NCI-H446 treated with DMSO at 0.1 percent for 48 hours (cell line): Measurements from ENCODE around the gene EMCN.
"Not testable (repeated sequence)": the region's sequence is repeated elsewhere in the genome, so short reads cannot be mapped to it uniquely, and the experiment has no call there.

Experiments
- DNase-seq: peaks from one replicate; lab custom pipeline; 2025; lab: John Stamatoyannopoulos, UW

EMCN gene

DNA sequence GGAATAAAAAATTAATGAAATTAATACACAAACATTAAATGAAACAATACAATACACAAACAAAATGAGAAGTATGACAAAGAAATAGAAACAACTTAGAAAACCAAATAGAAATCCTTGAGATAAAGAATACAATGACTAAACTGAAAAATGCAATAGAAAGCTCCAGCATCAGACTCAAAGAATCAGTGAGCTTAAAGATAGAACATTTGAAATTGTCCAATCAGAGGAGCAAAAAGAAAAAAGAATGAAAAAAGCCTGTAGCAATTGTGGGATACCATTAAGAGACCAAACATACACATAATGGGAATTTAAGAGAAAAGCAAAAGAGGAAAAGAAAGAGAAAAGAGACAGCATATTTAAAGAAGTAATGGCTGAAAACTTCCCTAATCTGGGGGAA is 25.7 kb downstream of the EMCN start:
- DNase-seq = no peak

DNA sequence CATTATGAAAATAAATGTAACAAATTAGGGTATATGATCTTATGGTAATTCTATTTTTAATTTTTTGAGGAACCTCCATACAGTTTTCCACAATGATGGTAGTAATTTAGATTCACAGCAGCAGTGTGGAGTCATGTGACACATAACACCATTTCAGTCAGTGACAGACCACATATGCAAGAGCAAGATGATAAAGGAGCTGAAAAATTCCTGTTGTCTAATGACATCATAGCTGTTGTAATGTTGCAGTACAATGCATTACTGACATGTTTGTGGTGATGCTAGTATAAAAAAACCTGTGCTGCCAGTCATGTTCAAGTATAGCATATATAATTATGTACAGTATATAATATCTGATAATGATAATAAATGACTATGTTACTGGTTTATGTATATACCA is 28.5 kb downstream of the EMCN start:
- DNase-seq = no peak

DNA sequence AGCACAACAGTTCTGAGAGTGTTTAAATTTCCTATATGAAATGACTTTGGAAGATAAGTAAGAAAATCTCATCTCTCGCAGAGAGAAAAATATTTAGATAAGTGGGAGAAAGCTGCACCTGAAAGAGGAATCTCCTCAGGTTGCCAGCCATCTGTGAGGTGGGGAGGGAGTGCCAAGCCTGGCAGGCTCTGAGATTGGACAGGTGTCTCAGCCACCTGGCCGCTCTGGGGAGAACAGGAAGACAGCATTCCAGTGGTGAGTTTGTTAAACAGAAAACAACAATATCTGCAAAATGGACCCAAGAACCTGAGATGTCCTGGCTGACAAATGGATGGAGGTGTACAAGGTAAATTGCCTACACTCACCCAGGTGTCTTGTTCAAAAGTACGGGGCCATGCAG is 31.3 kb downstream of the EMCN start:
- no peak for DNase-seq

DNA sequence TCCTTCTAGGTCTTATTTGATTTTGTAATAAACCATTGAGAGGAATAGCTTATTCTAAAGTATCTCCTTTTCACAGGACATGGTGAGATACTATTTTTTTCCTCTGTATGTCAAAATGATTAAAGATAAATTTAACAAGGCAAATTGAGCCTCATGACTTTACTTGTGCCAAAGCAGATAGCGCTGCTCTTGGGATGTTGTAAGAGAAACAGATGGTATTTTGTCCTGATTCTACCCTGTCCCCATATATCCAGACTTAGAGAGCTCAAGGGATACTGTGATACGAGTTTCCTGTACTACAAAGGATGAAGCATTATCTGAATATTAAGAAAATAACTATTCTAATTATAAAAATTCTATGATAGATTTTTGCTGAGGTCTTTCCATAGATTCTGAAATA is 34.0 kb downstream of the EMCN start:
- DNase-seq = no peak

DNA sequence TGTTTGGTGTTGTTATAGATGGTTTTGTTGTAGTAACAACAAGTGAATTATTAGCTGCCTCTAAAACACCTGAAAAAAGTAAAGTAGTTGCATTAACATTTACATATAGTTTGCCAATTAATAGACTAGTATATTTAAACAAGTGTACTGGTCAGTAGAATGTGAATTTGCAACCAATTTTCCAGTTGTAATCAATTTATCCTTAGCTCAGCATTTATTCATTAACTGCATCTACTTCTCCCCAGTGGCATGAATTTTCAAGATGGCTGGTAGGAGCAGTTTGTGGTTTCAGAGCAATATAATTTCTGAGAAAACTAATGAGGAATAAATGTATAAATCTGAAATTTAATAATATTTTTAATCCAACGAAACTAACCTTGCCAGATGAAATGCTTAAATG is 37.9 kb downstream of the EMCN start:
- no peak for DNase-seq

DNA sequence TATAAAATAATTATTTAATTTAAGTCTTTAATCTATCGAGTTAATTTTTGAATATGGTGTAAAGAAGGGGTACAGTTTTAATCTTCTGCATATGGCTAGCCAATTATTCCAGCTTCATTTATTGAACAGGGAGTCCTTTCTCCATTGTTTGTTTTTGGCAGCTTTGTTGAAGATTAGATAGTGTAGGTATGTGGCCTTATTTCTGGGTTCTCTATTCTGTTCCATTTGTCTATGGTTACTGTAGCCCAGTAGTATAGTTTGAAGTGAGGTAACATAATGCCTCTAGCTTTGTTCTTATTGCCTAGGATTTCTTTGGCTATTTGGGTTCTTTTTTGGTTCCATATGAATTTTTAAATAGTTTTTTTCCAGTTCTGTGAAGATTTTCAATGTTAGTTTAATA is 48.3 kb downstream of the EMCN start:
- DNase-seq = no peak

DNA sequence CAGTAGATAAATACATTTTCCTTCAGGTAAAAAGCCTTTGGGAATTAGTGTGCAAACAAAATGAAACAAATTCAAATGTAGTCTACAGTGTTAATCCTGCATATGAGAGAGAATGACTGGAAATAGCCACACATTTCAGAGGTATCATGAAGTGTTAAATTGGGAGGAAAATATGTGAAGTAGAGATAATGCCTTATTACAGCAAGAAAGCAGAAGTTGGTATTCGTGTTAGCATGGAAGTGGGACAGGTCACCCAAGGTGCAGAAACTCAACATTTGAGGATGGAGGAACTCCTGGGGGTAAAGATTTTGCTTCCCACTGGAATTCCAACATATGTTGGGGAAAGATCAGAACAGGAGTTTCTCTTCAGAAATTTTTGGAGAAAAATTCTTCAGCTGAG is 51.3 kb downstream of the EMCN start:
- DNase-seq = no peak

DNA sequence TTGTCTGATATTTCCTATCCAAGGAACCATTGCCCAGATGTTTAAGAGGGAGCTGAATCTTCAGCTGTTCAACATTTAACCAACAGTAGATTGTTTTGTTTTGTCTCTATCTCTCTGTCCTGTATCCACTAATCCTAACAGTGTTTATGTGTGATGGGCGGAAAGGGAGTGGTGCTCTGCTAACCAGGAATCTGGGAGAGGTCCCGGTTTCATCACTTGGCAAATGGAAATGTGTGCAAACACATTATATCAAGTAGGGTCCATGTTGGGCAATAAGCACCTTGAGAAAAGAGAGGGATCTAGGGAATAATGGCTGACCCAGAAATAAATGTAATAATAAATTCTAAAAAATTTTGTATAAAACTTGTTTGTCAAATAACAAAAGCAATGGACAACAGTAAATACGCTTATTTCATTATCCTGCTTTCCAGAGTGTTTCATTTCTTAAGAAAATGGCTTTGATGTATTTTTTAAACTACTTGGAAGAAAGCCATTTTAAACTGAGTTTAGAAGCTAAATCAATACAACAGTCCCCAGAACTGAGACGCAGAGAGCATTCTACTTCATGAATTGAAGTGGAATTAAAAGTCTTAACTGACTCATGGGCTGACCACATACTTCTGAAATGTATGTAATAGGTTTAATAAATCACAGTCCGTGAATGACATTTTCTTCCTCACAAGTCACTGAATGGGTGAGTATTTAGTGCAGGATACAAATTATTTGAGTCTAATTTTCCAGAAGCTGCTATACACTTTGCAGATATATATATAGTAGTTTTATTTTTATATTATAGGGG is 55.8 kb downstream of the EMCN start:
- DNase-seq = no peak

DNA sequence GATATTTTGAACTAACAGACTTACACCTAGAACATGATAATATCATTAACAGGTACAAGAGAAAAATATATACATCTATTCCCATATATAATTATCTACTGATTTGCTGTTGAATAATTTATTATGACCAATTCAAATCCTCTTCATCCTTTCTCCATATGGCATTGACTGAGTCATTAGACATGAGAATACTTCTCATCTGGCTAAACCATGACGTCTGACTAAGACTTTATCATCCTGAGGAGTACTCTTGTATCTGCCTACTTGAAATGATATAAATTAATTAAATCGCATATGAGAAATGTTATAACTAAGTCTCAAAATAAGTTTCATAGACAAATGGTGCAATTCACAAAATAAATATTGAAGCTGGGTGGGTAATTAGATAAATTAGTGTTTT is 67.4 kb downstream of the EMCN start:
- no peak for DNase-seq

DNA sequence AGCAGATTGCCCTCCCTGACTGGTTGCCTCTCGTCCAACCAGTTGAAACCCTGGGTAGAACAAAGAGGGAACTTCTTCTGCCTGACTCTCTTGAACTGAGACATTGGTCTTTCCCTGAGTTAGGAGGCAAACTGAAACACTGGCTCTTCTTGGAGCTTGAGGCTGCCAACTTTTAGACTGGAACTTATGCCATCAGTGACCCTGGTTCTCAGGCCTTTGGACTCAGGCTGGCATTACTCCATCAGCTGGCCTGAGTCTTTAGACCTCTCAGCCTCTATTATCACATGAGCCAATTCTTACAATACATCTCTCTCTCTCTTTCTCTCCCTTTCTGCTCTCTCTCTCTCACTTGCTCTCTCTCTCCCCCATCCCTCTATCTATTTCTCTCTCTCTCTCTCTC is 86.4 kb downstream of the EMCN start:
- no peak for DNase-seq

DNA sequence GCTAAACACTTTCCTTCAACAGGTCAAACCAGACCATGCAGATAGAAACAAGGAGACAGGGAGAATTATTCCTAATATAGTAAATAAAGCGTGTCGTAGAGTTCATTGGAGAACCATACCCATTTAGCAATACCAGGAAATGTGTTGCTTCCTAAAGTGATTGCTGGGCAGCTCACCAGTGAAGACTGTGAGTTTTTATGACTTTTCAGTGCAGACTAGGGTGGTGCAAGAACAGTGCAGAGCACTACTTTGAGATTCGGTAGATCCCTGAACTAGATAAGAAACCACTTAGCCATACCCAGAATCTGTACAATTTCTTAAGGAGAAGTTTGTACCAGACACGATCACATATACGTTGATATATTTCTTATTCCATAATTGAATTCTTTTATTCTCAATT is 87.4 kb downstream of the EMCN start:
- no peak for DNase-seq

DNA sequence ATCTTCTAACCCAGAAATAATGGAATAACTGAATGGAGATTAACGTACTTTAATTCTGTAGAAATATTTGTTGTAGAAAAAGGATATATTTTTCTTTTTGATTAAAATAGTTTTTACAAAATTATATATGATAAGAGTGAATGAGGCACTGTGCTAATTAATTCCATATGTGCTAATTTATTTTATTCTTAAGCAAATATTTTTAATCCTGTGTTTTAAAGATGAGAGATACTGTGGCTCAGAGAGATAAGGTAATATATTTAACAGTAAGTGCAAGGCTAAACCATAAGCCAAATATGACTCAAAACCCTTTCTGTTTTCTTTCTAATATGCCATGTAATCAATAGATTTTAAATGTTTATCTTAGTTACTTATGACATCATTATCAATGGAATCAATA is 88.2 kb downstream of the EMCN start:
- DNase-seq = no peak

DNA sequence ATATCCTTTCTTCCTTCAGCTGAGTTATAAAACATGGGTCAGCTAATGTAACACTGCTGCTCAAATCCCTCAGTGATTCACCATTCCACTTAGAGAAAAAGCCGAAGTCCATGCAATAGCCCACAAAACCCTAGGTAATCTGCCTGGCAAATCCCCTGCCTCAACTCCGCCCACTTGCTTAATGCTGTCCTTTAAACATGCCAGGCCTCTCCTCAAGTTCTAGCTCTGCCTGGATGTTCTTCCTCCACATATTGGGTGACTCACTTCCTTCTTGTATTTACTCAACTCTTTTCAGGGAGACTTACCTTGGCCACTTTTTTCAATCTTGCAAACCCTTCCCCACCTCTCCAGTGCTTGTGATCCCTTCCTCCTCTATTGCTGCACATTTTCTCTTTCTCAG is 89.8 kb downstream of the EMCN start:
- DNase-seq = no peak

DNA sequence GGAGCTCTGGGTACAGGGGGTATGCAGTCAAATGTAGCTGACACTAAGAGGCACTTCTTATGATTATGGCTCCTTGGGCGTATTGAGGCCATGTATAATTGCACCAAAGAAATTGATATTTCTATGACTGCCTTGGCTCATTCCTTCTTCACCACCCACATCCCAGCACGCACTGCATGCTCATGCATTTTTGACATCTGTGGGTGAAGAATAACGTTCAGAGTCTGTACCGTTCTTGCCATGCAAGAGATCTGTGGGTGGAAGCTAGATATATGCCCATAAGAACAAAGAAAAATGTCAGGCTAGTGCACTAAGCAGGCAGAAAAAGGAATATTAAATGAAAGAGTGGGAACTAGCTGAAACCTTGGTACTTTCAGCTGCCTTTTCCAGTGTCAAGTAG is 93.4 kb downstream of the EMCN start:
- no peak for DNase-seq

DNA sequence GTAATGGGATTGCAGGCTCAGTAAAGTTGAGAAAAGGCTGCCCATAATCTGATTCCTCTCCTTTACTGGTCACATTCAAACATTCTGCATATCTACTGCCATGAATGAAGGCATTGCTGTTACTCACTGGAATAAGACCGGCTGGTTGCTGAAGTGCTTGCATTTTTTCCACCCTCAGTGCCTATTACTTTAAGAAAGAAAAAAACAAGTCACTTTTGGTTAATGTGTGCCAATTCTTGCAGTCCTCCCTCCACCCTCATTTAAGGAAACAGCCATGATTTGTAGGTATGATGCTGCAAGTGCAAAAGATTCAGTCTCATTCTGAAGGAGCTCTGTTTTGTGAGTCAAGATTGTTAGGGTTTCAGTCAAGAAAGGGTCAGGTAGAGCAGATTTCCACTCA is 94.9 kb downstream of the EMCN start:
- peak; percentile 6 for DNase-seq

DNA sequence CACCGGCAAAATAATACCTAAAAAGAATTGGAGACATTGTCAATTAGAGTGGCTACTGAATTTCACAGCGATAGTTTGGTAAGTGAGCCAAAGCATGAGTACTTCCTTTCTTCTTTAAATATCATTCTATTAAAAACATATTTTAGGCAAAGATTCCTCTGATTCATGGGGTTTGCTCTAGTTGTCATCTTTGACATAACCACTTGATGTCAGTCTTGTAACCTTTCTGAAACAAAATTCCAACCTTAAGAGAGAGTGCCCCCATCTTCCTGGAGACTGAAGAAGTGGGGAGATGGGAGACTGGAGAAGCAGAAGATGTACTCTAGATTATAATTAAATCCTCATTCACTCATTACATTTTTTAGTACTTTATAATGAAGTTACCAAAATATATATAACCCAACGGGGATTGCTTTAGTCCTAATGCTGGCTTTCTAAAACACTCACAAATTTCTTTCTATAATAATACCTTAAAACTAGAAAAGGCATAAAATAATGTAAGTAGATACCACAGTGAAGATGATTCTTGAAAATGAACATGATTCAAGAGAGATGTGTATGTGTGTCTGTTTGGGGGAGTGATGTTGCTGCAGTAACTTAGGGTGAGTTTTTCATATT is 96.4 kb downstream of the EMCN start:
- peak; percentile 34 for DNase-seq

DNA sequence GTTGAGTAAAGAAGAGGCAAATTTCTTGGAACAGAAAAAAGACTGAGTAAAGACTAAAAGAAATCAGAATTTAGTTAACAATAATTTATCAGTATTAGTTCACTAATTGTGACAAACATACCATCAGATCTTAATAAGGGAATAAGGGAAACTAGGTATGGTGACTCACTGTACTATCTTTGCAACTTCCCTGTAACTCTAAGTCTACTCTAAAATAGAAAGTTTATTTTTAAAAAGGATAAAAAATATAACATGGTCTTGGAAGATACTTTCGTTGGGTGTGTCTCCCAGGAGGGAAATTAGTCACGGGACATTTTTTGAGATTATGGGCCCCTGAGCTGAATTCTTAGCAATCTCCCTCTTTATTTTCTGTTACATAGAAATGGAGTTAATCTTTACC is 97.3 kb downstream of the EMCN start:
- DNase-seq = no peak

DNA sequence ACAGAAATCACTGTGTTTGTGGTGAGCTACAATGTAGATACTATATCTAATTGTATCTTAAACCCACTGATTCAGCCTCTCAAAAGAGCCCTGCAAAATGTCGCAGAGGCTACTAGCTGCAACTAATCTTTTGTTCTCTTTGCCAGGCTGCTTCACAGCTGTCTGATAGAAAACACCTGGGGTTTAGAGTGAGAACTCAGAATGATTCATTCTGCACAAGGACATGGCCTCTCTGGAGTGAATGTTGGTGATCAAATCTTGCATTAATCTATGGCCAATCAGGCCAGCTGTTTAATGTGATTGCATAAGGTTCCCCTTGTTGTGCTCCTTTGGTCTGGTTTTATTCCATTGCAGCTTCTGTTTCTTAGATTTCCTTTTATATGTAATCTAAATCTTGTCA is 100.3 kb downstream of the EMCN start:
- DNase-seq = no peak

DNA sequence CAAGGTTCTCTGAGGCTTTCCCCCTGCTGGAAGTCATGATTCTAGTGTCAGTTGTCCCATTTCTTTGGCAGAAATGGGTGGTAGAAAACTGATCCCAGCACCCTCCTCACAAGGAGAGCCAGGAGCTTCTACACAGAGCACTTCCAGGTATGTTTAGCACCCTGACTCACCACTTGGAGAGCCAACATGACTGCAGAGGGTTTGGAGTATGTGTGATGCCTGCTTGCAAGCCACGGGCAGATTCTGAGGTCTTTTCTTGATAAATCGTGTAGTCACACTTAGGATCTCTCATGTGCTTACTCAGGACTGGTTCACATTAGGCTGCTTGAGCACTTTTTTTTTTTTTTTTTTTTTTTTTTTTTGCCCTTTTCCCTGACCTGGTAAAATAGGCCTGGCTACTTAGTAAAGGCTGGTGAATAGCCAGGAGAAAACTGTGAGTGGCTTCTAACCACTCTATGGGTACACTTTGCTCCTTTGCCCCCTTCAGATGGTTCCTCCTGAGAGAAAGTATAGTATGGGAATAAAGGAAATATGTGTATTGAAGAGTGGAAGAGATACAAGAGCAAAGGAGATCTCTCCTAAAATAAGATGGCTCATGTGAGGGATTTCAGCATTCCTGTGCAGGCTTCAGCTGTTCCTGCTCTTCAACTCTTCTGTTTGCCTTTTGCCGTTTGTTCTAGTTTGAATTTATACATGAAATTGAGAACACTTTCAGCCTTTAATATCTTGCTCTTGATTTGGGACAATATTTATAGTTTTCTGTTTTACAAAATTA is 103.6 kb downstream of the EMCN start:
- DNase-seq = no peak

DNA sequence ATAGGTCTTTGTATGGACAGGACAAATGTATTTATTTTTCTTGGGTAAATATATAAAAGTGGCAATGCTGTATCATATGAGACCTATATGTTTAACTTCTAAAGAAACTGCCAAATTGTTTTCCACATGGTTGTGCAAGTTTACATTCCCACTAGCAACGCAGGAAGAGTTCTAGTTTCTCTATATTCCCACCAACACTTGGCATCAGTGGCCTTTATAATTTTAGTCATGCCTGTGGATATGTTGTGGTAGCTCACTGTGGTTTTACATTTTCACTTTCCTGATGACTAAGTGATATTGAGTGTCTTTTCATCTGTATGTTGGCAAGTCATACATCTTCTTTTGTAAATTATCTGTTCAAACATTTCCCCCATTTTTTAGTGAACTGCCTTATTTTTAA is 126.0 kb downstream of the EMCN start:
- DNase-seq = no peak

DNA sequence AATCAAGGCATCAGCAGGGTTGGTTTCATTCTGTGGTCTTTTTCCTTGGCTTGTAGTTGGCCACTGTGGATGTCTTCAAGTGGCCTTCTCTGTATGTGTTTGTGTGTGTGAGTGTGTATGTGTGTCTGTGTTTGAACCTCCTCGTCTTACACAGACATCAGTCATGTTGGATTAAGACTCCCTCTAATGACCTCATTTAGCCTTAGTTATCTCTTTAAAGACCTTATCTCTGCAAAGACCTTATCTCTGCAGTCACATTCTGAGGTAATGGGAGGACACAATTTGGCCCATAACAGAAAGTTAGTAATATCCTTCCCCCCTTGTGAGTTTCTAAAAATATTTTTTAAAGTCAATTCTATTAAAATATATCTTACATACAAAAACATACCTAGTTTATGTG is 126.7 kb downstream of the EMCN start:
- no peak for DNase-seq

DNA sequence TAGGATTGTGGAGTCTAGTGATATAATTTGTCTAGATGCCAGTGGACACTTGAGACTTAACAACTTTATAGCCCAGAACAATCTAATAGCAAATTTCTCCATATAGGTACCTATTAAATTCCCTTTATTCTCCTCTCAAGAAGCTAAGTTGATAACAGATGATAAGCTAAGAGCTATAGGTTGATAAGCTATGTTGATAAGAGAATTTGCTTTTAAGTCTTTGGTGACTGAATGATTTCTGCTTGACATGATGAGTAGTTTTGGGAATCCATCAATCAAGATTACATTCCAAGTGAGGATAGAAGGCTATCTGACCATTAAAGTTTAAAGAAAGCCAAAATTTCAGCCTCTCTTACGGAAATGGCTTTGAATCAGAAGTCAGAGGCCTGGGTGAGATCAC is 131.6 kb downstream of the EMCN start:
- DNase-seq = no peak

DNA sequence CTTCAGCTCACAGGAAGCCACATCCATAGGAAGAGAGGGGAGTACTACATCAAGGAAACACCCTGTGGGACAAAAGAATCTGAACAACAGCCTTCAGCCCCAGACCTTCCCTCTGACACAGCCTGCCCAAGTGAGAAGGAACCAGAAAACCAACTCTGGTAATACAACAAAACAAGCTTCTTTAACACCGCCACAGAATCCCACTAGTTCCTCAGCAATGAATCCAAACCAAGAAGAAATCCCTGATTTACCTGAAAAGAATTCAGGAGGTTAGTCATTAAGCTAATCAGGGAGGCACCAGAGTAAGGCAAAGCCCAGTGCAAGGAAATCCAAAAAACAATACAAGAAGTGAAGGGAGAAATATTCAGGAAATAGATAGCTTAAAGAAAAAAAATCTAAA is 137.4 kb downstream of the EMCN start:
- not testable (repeated sequence) for DNase-seq
